Measurements from ENCODE around the gene FAM133A. TPM values are rescaled to one million over a fixed set of nuclear protein-coding genes. Genes with fewer than 3 reads are reported as not detected.

Gene FAM133A
- total RNA-seq, 2 donors from 2014 or later, result not detected

GRCh38 chrX:93695981-93696380, 22.0 kb downstream of the FAM133A start:
- WGBS, 2 donors, result 82 to 93% methylated on average over 6 of the region's 6 CpGs

GRCh38 chrX:93703701-93704100, 29.7 kb downstream of the FAM133A start:
- intact Hi-C loops (cut with DNase I), result no loop called here
- H3K9me3 ChIP-seq, result no peaks in the 10 kb centered on the region
- no peaks in the 10 kb centered on the region for H3K4me1 ChIP-seq

More at GRCh38 chrX:93695981-93696380, 22.0 kb downstream of the FAM133A start:
- Histone ChIP-seq H3K27me3 (no peaks in the 10 kb centered on the region), H3K4me1 (no peaks in the 10 kb centered on the region), H3K4me3 (no peak overlapping the region), H3K36me3 (replicated peaks in 1 of 2; ENCODE audit: insufficient read depth in 1 of 2, low read depth in 2 of 2) (no peaks in the 10 kb centered on the region), H3K9me3 (no peaks in the 10 kb centered on the region), H3K27ac (no peak overlapping the region)
- DNase-seq (no peak), ATAC-seq (no peak)
- intact Hi-C loops (cut with DNase I), result no loop called here
- TF ChIP-seq POLR2A (IDR thresholded peaks at IDR 0.05), result no peak
- TF ChIP-seq, protein P1, sequence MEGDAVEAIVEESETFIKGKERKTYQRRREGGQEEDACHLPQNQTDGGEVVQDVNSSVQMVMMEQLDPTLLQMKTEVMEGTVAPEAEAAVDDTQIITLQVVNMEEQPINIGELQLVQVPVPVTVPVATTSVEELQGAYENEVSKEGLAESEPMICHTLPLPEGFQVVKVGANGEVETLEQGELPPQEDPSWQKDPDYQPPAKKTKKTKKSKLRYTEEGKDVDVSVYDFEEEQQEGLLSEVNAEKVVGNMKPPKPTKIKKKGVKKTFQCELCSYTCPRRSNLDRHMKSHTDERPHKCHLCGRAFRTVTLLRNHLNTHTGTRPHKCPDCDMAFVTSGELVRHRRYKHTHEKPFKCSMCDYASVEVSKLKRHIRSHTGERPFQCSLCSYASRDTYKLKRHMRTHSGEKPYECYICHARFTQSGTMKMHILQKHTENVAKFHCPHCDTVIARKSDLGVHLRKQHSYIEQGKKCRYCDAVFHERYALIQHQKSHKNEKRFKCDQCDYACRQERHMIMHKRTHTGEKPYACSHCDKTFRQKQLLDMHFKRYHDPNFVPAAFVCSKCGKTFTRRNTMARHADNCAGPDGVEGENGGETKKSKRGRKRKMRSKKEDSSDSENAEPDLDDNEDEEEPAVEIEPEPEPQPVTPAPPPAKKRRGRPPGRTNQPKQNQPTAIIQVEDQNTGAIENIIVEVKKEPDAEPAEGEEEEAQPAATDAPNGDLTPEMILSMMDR (IDR thresholded peaks at IDR 0.05), result no peak

GRCh38 chrX:93711076-93711475, 37.1 kb downstream of the FAM133A start:
- no peaks in the 10 kb centered on the region for H3K36me3 ChIP-seq (replicated peaks in 1 of 2; ENCODE audit: insufficient read depth in 1 of 2, low read depth in 2 of 2)
- no peaks in the 10 kb centered on the region for H3K4me1 ChIP-seq
- 70 to 73% methylated on average over 4 of the region's 4 CpGs for WGBS, 2 donors
- intact Hi-C loops (cut with DNase I), result no loop called here
- no peak for TF ChIP-seq POLR2A (IDR thresholded peaks at IDR 0.05)
- TF ChIP-seq, protein P1 (IDR thresholded peaks at IDR 0.05), result no peak
- no peak overlapping the region for H3K4me3 ChIP-seq
- ATAC-seq (no peak), DNase-seq (no peak)
- no peaks in the 10 kb centered on the region for H3K27me3 ChIP-seq
- H3K9me3 ChIP-seq, result no peaks in the 10 kb centered on the region
- H3K27ac ChIP-seq, result no peak overlapping the region

More at GRCh38 chrX:93703701-93704100, 29.7 kb downstream of the FAM133A start:
- no peak for DNase-seq
- H3K4me3 ChIP-seq, result no peak overlapping the region
- H3K27ac ChIP-seq, result no peak overlapping the region
- 64 to 67% methylated on average over 2 of the region's 2 CpGs for WGBS, 2 donors
- H3K36me3 ChIP-seq (replicated peaks in 1 of 2; ENCODE audit: insufficient read depth in 1 of 2, low read depth in 2 of 2), result no peaks in the 10 kb centered on the region
- no peak for ATAC-seq
- TF ChIP-seq, protein P1 (IDR thresholded peaks at IDR 0.05), result no peak
- TF ChIP-seq POLR2A (IDR thresholded peaks at IDR 0.05), result no peak
- no peaks in the 10 kb centered on the region for H3K27me3 ChIP-seq

- no peaks in the 10 kb centered on the region for H3K4me1 ChIP-seq
- H3K27me3 ChIP-seq, result no peaks in the 10 kb centered on the region
- intact Hi-C loops (cut with DNase I), result no loop called here
- H3K36me3 ChIP-seq (replicated peaks in 1 of 2; ENCODE audit: insufficient read depth in 1 of 2, low read depth in 2 of 2), result no peaks in the 10 kb centered on the region
- no peak overlapping the region for H3K27ac ChIP-seq
- DNase-seq, result no peak
- TF ChIP-seq, protein P1 (IDR thresholded peaks at IDR 0.05), result no peak
- no peak for TF ChIP-seq POLR2A (IDR thresholded peaks at IDR 0.05)
- H3K4me3 ChIP-seq, result no peak overlapping the region
- no peaks in the 10 kb centered on the region for H3K9me3 ChIP-seq
- no peak for ATAC-seq
These were observed 67.8 kb downstream of the FAM133A start for GRCh38 chrX:93741811-93742210.

GRCh38 chrX:93760163-93760562, 86.2 kb downstream of the FAM133A start:
- no peaks in the 10 kb centered on the region for H3K36me3 ChIP-seq (replicated peaks in 1 of 2; ENCODE audit: insufficient read depth in 1 of 2, low read depth in 2 of 2)
- WGBS, 2 donors, result 69 to 70% methylated on average over 5 of the region's 5 CpGs
- no peak for TF ChIP-seq POLR2A (IDR thresholded peaks at IDR 0.05)
- TF ChIP-seq, protein P1 (IDR thresholded peaks at IDR 0.05), result no peak
- ATAC-seq (no peak), DNase-seq (no peak)
- H3K4me3 ChIP-seq, result no peak overlapping the region
- H3K27me3 ChIP-seq, result no peaks in the 10 kb centered on the region
- H3K4me1 ChIP-seq, result no peaks in the 10 kb centered on the region
- H3K27ac ChIP-seq, result no peak overlapping the region
- H3K9me3 ChIP-seq, result no peaks in the 10 kb centered on the region
- intact Hi-C loops (cut with DNase I), result no loop called here

All from body of pancreas (tissue), 4 donors.